ENCODE measurements around the gene KCTD19.
A peak's percentile ranks its signal among the peaks of the same experiment; 100 is the strongest.

The KCTD19 gene

GRCh38 chr16:67258161-67258835 is 68.2 kb downstream of the KCTD19 start:
- DNase-seq (ENCODE audit: low read depth in 2 of 2) = no peak

GRCh38 chr16:67257486-67258160 is 68.9 kb downstream of the KCTD19 start:
- DNase-seq (ENCODE audit: low read depth in 2 of 2) = no peak

DNA sequence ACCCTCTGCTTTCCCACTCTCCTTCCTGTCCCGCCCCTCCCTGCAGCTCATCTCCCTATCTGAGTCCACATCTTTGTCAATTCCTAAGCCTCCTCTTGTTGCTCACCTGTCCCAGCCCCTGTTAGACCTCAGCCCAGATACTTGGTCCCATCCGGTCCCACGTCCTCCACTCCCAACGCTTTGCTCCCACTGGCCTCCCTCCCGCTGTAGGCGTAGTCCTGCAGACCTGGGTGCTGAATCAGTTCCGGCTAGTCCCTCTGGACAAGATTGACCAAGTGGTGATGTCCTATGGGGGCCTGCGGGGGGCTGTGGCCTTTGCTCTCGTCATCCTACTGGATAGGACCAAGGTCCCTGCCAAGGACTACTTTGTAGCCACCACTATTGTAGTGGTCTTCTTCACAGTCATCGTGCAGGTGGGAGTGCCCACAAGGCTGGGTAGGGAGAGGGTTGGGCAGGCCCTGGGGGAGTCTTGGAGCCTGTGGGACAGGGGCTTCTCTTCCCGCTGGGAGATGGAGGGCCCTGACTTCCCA is 69.8 kb downstream of the KCTD19 start:
- no peak for DNase-seq (ENCODE audit: low read depth in 2 of 2)

GRCh38 chr16:67255553-67256221 is 70.9 kb downstream of the KCTD19 start:
- DNase-seq (ENCODE audit: low read depth in 2 of 2) = no peak

GRCh38 chr16:67254801-67255552 is 71.6 kb downstream of the KCTD19 start:
- DNase-seq (ENCODE audit: low read depth in 2 of 2) = no peak

GRCh38 chr16:67252609-67253497 is 73.7 kb downstream of the KCTD19 start:
- DNase-seq (ENCODE audit: low read depth in 2 of 2) = no peak

- DNase-seq (ENCODE audit: low read depth in 2 of 2) = no peak
These were observed 76.6 kb downstream of the KCTD19 start for GRCh38 chr16:67250045-67250327.

DNA sequence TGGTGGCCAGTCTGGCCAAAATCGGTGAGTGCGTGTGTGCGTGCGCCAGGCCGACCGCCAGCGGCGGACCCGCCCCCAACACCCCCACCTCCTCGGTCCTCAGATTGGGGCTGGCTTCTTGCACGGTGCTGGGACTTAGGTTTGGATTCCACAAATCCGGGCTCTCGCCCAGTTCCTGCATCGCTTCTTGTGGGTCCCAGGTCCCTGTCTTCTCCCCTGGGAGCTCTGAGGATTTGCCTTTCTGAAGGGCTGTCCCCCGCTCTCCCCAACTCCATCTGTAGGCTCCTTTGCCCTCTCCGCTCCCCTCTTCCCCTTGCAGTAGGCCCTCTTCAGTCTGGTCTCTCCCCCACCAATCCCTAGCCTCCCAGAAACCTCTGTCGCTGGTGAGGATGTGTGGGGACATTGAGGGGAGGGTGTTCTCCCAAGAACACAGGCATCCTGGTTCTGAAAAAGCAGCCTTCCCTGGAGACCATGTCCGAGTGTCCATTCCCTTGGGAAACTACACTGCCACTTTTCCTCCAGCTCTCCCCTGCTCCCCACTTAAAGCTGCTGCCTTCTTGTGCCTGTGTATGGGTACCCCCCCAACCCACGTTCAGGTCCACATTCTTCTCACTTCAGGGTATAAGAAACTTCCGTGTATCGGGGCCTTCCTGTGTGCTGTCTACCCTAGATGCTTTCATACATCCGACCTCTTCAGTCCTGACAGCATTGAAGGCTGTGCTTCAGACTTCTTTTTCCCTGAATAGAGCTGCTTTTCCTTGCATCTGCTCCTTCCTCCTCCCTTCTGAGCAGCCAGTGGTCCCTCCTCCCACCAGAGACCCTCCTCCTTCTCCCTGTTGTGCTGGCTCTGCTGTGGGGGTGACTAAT is 77.1 kb downstream of the KCTD19 start:
- no peak for DNase-seq (ENCODE audit: low read depth in 2 of 2)

GRCh38 chr16:67248401-67249177 is 78.0 kb downstream of the KCTD19 start, which contains the start of gene SLC9A5:
Gene SLC9A5 (plus strand): TSS chr16:67248979. CDS start chr16:67249015, 36 bp downstream.
- peak in 1 of 2 donors; percentile 32 for DNase-seq (ENCODE audit: low read depth in 2 of 2)

DNA sequence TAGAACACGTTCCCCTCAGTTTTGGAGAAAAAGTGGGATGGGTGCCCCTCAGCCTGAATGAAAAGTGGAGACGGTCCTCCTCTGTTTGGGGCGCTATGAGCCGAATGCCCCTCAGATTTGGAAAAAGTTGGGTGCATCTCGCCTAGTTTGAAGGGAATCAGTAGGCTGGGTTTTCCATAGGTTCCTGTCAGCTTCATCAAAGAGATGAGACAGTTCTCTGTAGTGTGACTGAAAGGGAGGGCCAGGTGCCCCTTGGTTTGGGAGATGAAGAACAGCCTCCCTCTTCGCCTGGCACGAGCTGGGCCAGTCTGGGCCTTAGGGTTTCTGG is 78.5 kb downstream of the KCTD19 start:
- no peak for DNase-seq (ENCODE audit: low read depth in 2 of 2)

DNA sequence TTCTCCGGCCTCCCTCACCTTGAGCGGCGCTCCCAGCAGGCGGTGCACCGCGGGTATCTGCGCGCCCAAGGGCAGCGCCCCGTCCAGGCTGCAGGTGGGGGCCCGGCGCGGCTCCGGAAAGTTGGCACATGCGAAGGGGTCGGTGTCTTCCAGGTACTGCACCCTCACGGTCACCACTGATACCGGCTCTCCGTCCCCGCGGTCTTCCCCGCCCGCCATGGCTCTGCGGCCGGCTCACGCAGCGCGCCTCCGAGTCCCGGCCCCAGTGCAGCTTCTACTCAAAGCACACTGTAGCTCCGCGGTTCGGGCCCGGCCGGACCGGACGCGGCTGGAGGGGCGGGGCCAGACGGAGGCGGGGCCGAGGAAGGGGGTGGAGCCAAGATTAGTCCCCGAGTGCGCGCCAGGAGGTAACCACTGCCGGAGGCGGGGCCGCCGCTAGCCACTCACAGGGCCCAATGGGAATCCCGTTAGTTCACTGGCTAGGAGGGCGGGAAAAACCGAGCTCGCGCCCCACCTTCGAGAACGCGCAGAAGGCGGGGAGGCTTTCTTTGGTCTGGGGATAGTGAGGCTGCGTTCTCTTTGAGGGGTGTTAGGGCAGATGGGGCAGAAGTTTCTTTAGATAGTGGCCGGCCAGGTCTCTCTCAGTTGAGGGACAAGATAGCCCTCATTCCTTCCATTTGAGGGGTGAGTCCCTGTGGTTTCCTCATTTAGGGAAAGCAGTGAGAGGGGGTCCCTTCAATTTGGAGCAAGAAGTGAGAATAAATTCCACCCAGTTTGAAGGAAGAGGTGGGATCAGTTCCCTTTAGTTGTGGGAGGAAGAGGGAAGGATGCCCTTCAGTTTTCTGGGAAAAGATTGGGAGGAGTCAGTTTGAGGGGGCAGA is 79.1 kb downstream of the KCTD19 start, which contains the start of gene FHOD1:
TSS of gene FHOD1 (minus strand) at position 290 of the 881 bp plus-strand sequence. CDS start at position 219, 71 bp downstream.
- peak; percentile 92 to 98 for DNase-seq (ENCODE audit: low read depth in 2 of 2)

DNA sequence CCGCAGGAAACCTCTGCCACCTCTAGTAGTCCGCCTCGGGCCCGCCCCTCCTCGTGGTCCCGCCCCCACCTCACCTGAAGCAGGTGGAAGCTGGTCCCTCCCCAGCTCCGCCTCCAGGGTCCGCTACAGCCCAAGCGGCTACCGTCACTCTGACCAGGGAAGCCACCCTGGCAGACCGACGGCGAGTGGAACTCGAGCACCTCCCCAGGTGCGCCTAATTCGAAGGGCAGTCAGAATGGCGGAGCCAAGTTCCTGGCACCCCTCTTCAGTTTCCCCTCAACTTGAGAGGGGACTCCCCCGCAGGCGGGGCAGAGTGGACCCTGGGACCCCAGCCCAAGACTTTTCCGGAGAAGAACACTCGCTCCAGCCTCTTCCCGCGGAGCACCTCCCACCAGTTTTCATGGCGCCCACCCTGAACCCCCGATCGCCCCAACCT is 79.8 kb downstream of the KCTD19 start:
- peak in 1 of 2 donors; percentile 41 for DNase-seq (ENCODE audit: low read depth in 2 of 2)

GRCh38 chr16:67246081-67246755 is 80.3 kb downstream of the KCTD19 start:
- DNase-seq (ENCODE audit: low read depth in 2 of 2) = peak in 1 of 2 donors; percentile 32

GRCh38 chr16:67245674-67246080 is 80.9 kb downstream of the KCTD19 start:
- no peak for DNase-seq (ENCODE audit: low read depth in 2 of 2)

DNA sequence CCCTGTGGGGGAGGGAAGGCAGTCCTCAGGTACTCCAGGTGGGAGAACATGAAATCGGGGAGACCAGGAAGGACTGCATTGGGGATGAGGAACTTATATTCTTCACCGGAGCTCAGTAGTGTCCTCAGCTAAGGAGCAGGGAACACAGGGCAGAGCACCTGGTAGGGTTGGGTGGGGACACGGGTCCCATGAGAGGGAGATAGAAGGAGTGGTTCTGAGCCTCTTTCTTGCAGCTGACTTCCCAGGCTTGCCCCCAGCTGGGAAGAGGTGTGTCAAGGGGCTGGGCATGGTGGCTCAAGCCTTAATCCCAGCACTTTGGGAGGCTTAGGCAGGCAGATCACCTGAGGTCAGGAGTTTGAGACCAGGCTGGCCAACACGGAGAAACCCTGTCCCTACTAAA is 81.4 kb downstream of the KCTD19 start:
- no peak for DNase-seq (ENCODE audit: low read depth in 2 of 2)

DNA sequence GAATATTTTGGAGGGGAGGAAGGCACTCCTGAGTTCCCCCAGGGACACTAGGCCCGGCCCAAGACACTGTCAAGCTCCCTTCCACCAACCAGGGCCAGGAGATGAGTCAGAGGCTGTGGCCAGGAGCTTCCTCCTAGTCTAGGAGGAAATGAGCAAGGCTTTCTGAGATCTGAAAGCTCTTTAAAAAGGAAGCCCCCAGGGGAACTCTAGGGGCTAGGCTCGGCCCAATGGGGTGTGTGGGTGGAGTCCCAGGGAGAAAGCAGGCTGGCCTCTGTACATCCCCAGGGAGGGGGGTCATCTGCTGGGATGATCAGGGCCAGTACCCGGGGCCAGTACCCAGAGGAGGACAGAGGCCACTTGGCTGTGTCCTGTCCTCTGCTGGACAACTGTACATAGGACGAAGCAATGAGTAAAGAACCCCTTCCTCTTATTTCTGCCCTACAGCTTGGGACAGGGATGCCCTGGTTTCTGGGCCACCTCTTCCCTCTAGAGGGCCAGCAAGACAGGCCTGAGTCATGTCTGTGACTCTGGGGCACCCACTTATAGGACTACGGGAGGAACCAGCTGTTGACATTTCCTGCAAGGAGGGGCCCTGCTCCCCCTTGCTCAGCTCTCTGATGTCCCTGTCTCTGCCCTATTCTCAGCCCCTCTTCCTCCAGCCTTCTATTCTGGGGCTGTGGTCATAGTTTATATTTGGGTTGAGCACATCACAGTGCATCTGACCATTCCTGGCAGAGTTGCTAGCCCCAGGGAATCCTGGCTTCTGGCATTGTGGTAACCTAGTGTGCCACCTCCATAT is 82.0 kb downstream of the KCTD19 start:
- DNase-seq (ENCODE audit: low read depth in 2 of 2) = peak; percentile 58 to 64

DNA sequence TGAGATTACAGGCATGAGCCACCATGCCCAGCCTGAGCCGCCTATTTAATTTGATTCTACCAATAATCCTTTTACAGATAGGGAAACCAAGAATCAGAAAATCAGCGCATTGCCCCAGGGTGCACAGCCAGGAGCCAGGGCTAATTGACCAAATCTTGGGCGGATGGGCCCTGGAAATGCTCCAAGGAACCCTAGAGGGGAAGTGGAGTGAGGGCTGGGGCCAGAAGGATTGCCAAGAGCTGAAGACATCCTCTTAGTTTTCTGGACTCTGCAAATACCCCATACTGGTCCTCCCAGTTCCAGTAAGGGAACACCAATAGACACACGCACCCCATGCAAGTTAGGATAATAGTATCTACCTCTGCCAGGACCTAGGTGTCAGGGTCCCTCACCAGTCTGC is 83.1 kb downstream of the KCTD19 start:
- no peak for DNase-seq (ENCODE audit: low read depth in 2 of 2)
